Diencephalon (tissue), 1 donor: Measurements from ENCODE around the gene RHOT2. TPM values are rescaled to one million over a fixed set of nuclear protein-coding genes. Genes with fewer than 3 reads are reported as not detected.

Experiments used
- total RNA-seq: library from RNA; depleted of rRNA; stranded (reverse); fragments of >200 nt; gene quantifications from one replicate; pipeline ENCODE4 v1.2.3, GENCODE V29; 2014

Gene RHOT2
- total RNA-seq, 1 donor from 2014 or later, result 33.7 TPM

Other genes starting within 250 kb of the RHOT2 start
- gene RAB11FIP3, start 242.5 kb upstream of the RHOT2 start, total RNA-seq, result 33.4 TPM
- gene CAPN15, start 140.4 kb upstream of the RHOT2 start, total RNA-seq, result 12.2 TPM
- gene PRR35, start 107.7 kb upstream of the RHOT2 start, total RNA-seq, result not detected
- gene NHLRC4, start 101.1 kb upstream of the RHOT2 start, total RNA-seq, result 0.69 TPM
- 28.8 TPM for gene PIGQ, start 98.2 kb upstream of the RHOT2 start, total RNA-seq
- 24.2 TPM for gene RAB40C, start 78.1 kb upstream of the RHOT2 start, total RNA-seq
- gene WFIKKN1, start 37.1 kb upstream of the RHOT2 start, total RNA-seq, result 0.46 TPM
- 30.7 TPM for gene METTL26, start 31.8 kb upstream of the RHOT2 start, total RNA-seq
- gene MCRIP2, start 26.3 kb upstream of the RHOT2 start, total RNA-seq, result 13.8 TPM
- 12.5 TPM for gene WDR90, start 18.8 kb upstream of the RHOT2 start, total RNA-seq
- 7.4 TPM for gene RHBDL1, start 7.5 kb downstream of the RHOT2 start, total RNA-seq
- gene STUB1, start 12.3 kb downstream of the RHOT2 start, total RNA-seq, result 81.2 TPM
- gene JMJD8, start 16.2 kb downstream of the RHOT2 start, total RNA-seq, result 23.5 TPM
- 5.1 TPM for gene WDR24, start 22.3 kb downstream of the RHOT2 start, total RNA-seq
- gene FBXL16, start 37.7 kb downstream of the RHOT2 start, total RNA-seq, result 10.8 TPM
- gene METRN, start 47.0 kb downstream of the RHOT2 start, total RNA-seq, result 74.5 TPM
- gene ANTKMT, start 53.0 kb downstream of the RHOT2 start, total RNA-seq, result 19.6 TPM
- 8.8 TPM for gene CCDC78, start 58.3 kb downstream of the RHOT2 start, total RNA-seq
- 12.2 TPM for gene HAGHL, start 59.0 kb downstream of the RHOT2 start, total RNA-seq
- gene CIAO3, start 72.9 kb downstream of the RHOT2 start, total RNA-seq, result 51.4 TPM
- gene MSLN, start 92.6 kb downstream of the RHOT2 start, total RNA-seq, result not detected
- gene RPUSD1, start 120.2 kb downstream of the RHOT2 start, total RNA-seq, result 13.6 TPM
- 7.2 TPM for gene CHTF18, start 120.5 kb downstream of the RHOT2 start, total RNA-seq
- not detected for gene GNG13, start 132.6 kb downstream of the RHOT2 start, total RNA-seq